PFSK-1 (cell line): ENCODE results near the gene KIAA0232.

Source experiments
- POLR2AphosphoS5 ChIP-seq: IDR thresholded peaks from 2 replicates; pipeline ENCODE4 v1.6.1; 2012; ENCODE audit warnings: low read depth, mild to moderate bottlenecking, control low read depth, low read length, moderate library complexity
- TAF1 ChIP-seq: IDR thresholded peaks from 2 replicates; pipeline ENCODE4 v1.6.1; 2012; ENCODE audit warnings: low read length, control low read depth, borderline replicate concordance; ENCODE audit not compliant: insufficient read depth
- TF ChIP-seq, protein P1 (sequence below), 2 experiments: IDR thresholded peaks; 2 replicates each; pipeline versions ENCODE4 v1.6.1 to v1.8.0; 2011 to 2012; ENCODE audit warnings: low read depth in 2 of 2, low read length in 2 of 2, control low read depth in 1 of 2, inconsistent platforms in 1 of 2, mild to moderate bottlenecking in 1 of 2, moderate library complexity in 1 of 2; ENCODE audit not compliant: insufficient read depth in 1 of 2

DNA sequence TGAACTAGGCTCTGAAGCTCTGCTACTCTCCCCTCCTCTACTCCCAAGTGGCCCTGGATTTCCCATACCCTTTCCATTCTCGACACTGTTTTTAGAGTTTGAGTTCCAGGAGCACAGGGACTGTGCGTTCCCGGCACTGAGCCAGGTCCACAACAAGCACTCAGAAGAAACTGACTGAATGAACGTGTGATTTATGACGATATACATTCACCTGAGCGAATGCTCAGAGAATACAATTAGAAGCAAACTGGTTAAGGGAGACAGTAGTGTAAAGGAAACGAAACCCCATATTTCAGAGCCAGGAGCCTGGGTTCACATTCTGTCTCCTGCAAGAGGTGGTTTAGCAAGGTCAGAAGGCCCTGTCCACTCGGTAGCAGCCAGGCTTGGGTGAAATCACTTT is 1.4 kb upstream of the KIAA0232 start:
- TF ChIP-seq TAF1 = no peak
- no peak for TF ChIP-seq POLR2AphosphoS5
- TF ChIP-seq, protein P1, sequence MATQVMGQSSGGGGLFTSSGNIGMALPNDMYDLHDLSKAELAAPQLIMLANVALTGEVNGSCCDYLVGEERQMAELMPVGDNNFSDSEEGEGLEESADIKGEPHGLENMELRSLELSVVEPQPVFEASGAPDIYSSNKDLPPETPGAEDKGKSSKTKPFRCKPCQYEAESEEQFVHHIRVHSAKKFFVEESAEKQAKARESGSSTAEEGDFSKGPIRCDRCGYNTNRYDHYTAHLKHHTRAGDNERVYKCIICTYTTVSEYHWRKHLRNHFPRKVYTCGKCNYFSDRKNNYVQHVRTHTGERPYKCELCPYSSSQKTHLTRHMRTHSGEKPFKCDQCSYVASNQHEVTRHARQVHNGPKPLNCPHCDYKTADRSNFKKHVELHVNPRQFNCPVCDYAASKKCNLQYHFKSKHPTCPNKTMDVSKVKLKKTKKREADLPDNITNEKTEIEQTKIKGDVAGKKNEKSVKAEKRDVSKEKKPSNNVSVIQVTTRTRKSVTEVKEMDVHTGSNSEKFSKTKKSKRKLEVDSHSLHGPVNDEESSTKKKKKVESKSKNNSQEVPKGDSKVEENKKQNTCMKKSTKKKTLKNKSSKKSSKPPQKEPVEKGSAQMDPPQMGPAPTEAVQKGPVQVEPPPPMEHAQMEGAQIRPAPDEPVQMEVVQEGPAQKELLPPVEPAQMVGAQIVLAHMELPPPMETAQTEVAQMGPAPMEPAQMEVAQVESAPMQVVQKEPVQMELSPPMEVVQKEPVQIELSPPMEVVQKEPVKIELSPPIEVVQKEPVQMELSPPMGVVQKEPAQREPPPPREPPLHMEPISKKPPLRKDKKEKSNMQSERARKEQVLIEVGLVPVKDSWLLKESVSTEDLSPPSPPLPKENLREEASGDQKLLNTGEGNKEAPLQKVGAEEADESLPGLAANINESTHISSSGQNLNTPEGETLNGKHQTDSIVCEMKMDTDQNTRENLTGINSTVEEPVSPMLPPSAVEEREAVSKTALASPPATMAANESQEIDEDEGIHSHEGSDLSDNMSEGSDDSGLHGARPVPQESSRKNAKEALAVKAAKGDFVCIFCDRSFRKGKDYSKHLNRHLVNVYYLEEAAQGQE (IDR thresholded peaks at IDR 0.05; ENCODE audit: insufficient read depth in 1 of 2, low read depth in 2 of 2, low read length in 2 of 2) = no peak
